ENCODE data around the gene TTYH1. TPM values are rescaled to one million over a fixed set of nuclear protein-coding genes. Genes with fewer than 3 reads are reported as not detected.

Gene TTYH1
- total and polyA plus RNA-seq, 9 of the 15 experiments (the other 6 are each of a cell fraction or from before 2014, with no cell fraction given), result 0.08 TPM; not detected in 8

- no peak for TF ChIP-seq ZNF277 (CRISPR knock-in tag; IDR thresholded peaks at IDR 0.05; ENCODE audit: borderline replicate concordance)
- TF ChIP-seq, protein P1, sequence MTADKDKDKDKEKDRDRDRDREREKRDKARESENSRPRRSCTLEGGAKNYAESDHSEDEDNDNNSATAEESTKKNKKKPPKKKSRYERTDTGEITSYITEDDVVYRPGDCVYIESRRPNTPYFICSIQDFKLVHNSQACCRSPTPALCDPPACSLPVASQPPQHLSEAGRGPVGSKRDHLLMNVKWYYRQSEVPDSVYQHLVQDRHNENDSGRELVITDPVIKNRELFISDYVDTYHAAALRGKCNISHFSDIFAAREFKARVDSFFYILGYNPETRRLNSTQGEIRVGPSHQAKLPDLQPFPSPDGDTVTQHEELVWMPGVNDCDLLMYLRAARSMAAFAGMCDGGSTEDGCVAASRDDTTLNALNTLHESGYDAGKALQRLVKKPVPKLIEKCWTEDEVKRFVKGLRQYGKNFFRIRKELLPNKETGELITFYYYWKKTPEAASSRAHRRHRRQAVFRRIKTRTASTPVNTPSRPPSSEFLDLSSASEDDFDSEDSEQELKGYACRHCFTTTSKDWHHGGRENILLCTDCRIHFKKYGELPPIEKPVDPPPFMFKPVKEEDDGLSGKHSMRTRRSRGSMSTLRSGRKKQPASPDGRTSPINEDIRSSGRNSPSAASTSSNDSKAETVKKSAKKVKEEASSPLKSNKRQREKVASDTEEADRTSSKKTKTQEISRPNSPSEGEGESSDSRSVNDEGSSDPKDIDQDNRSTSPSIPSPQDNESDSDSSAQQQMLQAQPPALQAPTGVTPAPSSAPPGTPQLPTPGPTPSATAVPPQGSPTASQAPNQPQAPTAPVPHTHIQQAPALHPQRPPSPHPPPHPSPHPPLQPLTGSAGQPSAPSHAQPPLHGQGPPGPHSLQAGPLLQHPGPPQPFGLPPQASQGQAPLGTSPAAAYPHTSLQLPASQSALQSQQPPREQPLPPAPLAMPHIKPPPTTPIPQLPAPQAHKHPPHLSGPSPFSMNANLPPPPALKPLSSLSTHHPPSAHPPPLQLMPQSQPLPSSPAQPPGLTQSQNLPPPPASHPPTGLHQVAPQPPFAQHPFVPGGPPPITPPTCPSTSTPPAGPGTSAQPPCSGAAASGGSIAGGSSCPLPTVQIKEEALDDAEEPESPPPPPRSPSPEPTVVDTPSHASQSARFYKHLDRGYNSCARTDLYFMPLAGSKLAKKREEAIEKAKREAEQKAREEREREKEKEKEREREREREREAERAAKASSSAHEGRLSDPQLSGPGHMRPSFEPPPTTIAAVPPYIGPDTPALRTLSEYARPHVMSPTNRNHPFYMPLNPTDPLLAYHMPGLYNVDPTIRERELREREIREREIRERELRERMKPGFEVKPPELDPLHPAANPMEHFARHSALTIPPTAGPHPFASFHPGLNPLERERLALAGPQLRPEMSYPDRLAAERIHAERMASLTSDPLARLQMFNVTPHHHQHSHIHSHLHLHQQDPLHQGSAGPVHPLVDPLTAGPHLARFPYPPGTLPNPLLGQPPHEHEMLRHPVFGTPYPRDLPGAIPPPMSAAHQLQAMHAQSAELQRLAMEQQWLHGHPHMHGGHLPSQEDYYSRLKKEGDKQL (CRISPR knock-in tag; IDR thresholded peaks at IDR 0.05; ENCODE audit: borderline replicate concordance), result no peak
- TF ChIP-seq U2AF2 (optimal IDR thresholded peaks at IDR 0.05; ENCODE audit: low read depth, low read length), result no peak
- TF ChIP-seq, protein P2, sequence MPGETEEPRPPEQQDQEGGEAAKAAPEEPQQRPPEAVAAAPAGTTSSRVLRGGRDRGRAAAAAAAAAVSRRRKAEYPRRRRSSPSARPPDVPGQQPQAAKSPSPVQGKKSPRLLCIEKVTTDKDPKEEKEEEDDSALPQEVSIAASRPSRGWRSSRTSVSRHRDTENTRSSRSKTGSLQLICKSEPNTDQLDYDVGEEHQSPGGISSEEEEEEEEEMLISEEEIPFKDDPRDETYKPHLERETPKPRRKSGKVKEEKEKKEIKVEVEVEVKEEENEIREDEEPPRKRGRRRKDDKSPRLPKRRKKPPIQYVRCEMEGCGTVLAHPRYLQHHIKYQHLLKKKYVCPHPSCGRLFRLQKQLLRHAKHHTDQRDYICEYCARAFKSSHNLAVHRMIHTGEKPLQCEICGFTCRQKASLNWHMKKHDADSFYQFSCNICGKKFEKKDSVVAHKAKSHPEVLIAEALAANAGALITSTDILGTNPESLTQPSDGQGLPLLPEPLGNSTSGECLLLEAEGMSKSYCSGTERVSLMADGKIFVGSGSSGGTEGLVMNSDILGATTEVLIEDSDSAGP (CRISPR knock-in tag; IDR thresholded peaks at IDR 0.05), result no peak
- no peak for TF ChIP-seq NFYB (IDR thresholded peaks at IDR 0.05; ENCODE audit: extremely low read depth, insufficient read length)
- no peak for TF ChIP-seq GABPB2 (CRISPR knock-in tag; conservative IDR thresholded peaks at IDR 0.05)
- TF ChIP-seq MITF (IDR thresholded peaks at IDR 0.05), result no peak
Observed at GRCh38 chr19:54440641-54441040, 25.4 kb downstream of the TTYH1 start (continued).

All from K562 (cell line).